Ecto neural progenitor cell (in vitro differentiated cells): ENCODE results near the gene CEP85L.

Source experiments
- DNase-seq: peaks from one replicate; pipeline ENCODE4 v3.0.0-alpha.2; 2018; ENCODE audit warnings: low spot score

The CEP85L gene

DNA sequence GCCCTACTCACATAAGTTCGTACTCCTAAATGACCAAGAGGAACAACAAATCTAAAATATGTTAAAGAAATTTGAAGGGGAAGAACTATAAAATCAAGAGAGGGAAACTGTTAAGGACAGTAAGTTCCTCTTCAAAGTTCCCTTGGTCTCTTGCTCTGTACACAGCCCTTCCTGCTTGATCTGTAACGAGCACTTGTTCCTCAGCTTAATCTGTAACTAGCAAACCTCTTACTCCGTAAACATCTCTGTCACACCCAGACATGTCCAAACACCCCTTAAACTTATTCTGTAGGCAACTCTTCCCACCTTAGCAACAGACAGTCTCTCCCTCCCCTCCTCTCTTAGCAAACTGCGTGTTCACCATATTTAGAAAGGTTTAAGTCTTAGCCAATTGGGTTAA lies 73.4 kb downstream of the CEP85L start:
- DNase-seq, result no peak

DNA sequence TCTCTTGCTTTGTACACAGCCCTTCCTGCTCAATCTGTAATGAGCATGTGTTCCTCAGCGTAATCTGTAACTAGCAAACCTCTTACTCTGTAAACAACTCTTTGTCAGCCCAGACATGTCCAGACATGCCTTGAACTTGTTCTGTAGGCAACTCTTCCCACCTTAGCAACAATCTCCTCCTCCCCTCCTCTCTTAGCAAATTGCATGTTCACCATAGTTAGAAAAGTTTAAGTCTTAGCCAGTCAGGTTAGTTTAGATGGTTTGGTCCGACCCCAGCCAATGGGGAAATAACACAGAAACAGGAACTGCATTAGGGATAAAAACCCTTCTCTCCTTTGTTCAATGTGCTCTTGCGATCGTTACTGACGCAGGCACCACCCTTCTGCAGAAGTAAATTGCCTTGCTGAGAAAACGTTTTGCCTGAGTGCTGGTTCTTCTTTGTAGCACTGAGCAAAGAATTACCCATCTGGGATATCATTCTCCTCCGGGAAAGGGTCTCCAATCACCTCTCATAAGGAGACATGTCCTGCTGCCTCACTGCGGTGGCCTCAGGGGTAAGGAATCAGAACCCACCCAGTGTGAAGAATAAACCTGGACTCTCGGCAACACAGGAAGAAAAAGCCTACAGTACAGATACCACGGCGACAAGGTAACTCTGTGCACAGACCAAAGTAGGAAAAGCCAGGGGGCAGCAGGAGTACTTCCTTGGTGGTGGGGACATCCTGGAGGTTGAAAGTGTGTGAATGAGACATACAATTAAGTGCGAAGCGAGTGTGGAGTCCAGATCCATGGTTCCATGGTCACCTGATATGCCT lies 77.1 kb downstream of the CEP85L start:
- no peak for DNase-seq

DNA sequence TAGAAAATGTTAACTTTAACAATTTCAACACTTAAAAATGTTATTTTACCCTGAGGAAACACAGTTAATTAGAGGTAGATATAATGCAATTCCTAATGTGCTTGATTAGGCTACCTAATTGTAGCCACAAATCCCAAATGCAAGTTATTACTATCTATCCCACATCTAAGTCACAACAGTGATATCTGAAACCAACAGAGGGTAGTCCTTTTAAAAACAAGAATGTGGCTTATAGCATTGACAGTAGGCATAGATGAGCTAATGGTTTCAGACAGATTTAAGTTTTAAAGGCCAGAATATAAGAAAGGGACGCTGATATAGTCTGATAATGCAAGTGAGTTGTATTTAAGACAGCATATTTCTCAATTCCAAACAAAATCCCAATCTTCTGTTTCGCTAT lies 80.3 kb downstream of the CEP85L start:
- no peak for DNase-seq

- no peak for DNase-seq
Observed at GRCh38 chr6:118569498-118569897, 81.9 kb downstream of the CEP85L start.

GRCh38 chr6:118567974-118568373 lies 83.4 kb downstream of the CEP85L start:
- DNase-seq, result no peak

GRCh38 chr6:118565311-118565960 lies 86.0 kb downstream of the CEP85L start:
- DNase-seq, result no peak

- DNase-seq, result no peak
Observed at GRCh38 chr6:118562959-118563358, 88.4 kb downstream of the CEP85L start.

GRCh38 chr6:118562248-118562647 lies 89.1 kb downstream of the CEP85L start:
- no peak for DNase-seq

DNA sequence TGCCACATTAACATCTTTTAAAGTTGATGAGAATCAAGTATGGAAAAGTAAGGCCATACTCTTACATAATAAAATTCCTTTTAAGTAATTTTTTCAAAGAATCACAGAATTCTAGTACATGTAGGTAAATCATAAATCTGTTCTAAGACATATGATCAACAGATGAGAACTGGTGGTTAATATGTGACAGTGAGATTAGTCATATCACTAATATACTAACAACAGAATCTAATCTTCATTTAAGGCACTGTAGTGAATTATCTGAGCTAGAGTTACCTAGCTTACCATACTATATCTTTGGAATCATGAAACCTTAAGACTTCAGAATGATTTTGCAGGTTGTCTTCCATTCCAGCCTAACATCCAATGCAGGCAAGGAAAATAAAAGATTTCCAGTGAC lies 91.7 kb downstream of the CEP85L start:
- DNase-seq, result no peak

GRCh38 chr6:118558464-118559217 lies 92.8 kb downstream of the CEP85L start:
- DNase-seq, result no peak

DNA sequence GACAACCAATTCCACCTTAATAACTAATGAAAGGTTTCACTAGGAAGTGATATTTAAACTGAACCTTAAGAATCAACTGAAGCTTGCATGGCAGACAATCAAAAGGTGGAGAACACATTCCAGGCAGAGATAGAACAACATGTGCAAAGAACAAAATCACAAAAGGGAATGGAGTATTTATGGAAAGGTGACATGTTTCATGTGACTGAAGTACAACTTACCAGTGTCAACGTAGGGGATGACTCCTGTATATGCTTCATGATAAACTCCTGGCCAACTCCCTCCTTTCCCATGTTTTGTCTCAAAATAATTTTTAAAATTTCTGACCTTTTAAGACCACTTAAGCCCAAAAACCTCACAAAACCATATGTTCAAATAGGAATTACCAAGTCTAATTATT lies 96.7 kb downstream of the CEP85L start:
- DNase-seq, result no peak

DNA sequence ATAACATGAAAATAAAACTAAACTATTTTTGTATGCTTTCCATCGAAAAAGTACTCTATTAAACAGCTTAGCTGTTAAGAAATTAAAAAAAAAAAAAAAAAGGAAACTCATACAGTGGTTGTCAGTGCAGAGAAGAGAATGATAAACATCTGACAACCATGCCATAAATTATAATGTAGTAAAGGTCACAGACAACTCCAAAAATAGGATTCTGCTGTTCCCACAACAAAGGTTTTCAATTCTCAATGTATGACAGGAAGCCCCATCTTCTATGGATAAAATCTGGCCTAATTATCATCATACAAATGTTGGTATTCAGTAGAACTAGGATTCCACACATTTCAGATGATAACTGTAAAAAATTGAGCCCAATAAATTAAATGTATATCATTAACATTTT lies 98.3 kb downstream of the CEP85L start:
- no peak for DNase-seq

DNA sequence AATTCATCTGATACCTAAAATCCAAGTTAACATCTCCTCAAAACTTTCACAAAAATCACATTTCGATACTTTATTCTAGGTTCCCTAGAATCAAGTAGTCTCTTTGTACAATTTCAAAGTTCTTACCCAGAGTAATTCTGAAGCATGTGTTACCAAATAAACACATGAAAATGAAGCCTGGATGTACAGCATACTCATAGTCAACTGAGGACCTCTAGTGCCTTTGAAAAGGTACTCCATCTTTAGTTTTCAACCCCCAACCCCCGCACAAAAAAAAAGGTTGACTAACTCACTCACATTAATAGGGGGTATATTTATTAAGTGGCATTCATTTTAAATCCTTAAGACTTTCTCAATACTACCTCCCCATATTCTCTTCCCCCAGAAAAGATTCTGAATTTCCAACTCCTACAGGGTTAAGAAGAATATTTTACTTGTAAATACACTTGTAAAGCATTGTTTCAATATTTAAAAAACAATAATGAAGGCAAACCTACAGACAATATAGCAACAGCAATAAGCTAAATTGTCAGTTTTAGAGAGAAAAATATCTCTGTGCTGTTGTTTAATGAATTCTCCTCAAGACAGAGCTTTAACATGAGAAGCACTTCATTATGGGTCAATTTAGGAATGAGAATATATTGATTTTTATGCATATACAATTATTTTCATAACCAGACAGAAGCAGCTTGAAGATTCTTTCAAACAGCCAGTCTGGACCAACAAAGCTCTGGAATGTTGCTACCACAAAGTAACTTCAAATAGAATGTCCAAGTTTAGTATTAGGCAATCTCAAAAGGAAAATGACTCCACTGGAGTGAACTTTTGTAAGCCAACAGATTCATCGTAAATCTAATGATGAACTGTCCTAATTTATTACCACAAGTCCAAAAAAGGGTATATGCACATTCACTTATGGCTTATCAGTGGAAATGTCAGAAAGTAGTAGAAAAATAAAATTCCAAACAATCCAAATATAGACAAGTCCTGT lies 100.0 kb downstream of the CEP85L start:
- DNase-seq, result no peak

DNA sequence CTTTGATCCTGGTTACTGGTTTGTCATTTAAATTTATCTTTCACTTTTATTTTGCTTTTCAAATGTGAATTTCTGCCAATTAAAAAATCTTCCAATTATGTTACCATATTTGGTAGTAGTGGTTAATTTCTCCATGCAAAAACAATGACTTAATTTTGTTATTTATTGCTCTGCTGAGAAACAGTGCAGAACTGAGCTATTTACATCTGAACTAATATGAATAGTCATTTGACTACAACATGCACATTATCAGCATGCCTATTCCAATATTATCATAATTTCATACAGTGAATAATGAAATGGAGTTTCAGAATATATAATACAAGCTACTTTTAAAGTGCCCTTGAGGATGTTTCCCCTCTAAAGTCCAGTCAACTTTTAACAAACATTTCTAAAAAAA lies 102.8 kb downstream of the CEP85L start:
- no peak for DNase-seq

- no peak for DNase-seq
Observed at GRCh38 chr6:118548136-118548535, 103.3 kb downstream of the CEP85L start, which contains the start of gene PLN. Gene PLN (plus strand): TSS chr6:118548296. CDS start chr6:118558922, 10,626 bp downstream.

- DNase-seq, result no peak
Observed at GRCh38 chr6:118546880-118547218, 104.5 kb downstream of the CEP85L start.

DNA sequence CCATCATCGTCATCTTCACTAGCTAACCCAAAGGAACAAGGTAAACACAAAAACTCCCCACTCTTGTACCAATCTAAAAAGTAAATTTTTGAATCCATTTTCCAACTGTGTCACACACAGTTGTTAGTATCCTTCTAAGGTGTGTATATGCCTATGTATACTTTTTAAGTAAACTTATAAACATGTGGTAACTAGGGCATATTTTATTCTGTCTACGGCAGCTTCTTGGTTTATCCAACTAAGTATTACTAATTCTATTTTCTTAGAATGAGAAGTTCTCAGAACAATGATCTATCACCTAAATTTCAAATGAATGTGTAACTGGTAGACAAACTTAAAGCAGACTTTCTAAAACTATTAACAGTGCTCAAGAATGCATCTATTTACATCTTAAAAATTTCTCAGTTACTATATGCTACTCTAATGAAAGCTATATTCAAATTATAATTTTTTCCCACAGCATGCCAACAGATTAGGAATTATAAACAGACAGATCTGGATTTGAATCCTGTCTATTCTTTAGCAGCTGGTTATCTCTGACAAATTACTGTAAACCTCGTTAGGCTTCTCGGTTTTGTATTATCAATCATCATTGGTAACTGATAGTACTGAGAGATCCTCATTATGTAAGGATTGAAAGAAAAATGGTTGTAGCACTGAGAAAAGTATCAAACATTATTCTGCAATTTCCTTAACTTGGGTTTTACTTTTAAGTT lies 105.1 kb downstream of the CEP85L start:
- no peak for DNase-seq

DNA sequence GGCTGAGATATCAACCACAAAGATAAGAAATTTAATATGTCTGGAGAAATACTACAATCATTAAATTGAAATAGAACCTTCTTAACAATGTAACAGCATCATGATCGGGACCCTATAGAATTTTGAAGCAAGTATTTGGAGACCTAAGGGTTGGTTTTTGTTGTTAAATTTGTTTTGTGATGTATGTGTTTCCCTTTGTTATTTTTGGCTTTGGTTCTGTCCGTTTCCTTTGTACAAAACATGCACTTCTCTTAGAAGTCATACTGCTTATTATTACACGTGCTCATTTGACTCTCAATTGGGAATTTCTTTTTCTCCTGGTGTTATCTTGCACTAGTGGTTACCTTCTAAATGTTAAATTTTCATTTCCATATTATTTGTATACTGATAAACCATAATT lies 107.3 kb downstream of the CEP85L start:
- no peak for DNase-seq

DNA sequence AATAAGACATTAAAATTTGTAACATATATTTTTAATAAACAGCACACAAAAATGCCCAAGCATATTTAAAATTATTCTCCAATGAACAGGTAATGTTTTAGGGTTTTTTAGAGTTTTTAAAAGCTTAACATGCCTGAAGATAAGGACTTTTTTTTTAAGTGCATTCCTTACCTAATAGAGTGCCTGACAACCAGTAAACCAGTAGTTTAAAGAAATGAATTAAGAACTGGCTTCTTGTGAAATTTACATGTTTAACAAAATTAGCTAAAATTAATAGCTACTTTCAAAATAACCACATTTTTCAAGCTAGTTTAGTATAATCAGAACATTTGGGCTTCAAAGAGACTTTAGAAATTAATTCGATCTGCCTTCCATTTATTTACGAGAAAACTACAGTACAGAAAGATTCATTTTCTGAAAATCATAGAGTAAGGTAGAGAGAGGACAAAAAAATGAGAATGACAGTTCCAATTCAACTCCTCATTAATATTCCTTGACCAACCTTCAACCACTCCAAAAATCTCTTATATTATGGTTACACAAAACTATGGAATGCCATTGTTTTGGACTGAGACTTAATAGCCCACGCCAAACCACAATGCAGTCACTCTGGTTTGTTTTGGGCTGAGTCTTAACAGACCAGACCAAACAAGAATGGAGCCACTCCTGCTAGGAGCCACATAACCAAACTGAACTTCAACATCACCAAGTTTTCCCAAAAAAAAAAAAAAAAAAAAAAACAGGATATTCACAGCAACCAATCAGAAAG lies 109.0 kb downstream of the CEP85L start:
- DNase-seq, result no peak

GRCh38 chr6:118537574-118537973 lies 113.8 kb downstream of the CEP85L start:
- DNase-seq, result no peak
